Activated CD4-positive, CD25-positive, alpha-beta regulatory T cell treated with anti-CD3 and anti-CD28 coated beads, Interleukin-2, amount 50 U/mL, for 16 hours (primary cell): ENCODE data around the gene CLEC4E.
"Not testable (repeated sequence)": the region's sequence is repeated elsewhere in the genome, so short reads cannot be mapped to it uniquely, and the experiment has no call there.

ENCODE experiments used
- DNase-seq: peaks from one replicate; pipeline ENCODE4 v3.0.0-alpha.2; 2020; ENCODE audit warnings: low read depth, low spot score

CLEC4E gene

DNA sequence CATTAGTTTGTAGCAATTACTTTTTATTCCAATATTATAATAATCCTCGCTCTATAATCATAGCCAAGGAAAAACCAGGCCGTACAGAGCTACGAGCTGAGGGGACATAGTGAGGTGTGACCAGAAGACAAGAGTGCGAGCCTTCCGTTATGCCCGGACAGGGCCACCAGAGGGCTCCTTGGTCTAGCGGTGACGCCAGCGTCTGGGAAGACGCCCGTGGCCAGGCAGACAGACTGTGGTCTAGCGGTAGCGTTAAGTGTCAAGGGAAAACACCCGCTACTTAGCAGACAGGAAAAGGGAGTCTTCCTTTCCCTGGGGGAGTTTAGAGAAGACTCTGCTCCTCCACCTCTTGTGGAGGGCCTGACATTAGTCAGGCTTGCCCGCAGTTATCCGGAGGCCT, 2.9 kb downstream of the CLEC4E start:
- not testable (repeated sequence) for DNase-seq

DNA sequence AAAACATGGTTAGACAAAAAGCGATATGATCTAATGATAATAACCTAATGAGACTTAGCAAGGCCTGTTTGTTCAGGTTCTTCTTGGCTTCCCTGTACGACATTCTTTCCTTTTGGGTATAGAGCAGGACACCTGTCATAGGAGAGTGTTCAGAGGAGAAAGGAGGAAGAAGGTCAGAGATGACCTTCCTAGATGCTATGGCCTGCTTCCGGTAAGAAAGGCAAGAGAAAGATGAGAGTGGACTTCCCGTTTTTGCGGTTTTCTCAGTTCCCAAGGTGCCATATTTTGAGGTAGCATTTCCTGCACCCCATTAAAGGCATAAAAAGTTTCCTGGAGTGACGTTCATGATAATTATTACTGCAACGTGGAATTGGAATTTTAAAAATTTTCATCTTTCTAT, 8.7 kb downstream of the CLEC4E start:
- no peak for DNase-seq

DNA sequence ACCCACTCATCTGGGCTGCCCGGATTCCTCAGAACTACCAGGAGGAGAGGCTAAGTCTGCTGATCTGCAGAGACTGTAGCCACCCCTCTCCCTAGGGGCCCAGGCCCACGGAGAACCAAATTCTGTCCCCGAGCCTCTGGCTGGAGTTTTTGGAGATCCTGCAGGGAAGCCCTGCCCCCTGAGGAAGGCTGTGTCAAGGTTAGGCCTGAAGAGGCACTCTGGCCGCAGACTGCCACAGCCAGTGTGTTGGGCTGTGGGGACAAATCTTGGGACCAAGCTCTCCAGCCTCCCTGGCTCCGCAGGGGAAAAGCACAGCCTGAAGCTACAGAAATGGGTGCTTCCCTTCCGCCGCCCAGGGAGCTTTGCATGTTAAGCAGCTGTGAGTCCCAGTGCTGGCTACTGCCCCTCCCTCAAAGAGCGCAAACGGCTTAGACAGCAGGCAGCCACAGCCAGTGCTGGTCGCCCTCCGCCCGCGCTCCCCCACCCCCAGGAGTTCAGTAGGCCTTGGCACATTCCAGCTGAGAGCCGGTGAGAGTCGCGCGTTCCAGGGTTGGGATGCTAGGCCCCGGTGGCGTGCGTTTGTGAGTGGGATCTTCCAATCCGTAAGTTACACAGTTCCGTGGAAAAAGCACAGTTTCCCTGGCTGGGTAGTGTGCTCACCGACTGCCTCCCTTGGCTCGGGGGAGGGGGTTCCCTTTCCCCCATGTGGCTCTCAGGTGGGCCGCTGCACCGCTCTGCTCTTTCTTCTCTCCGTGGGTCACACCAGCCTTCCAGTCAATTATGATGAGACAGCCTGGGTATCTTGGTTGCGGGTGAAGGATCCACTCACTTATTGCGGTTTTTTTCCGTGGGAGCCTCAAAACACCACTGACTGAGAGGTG, 13.2 kb downstream of the CLEC4E start:
- no peak for DNase-seq

DNA sequence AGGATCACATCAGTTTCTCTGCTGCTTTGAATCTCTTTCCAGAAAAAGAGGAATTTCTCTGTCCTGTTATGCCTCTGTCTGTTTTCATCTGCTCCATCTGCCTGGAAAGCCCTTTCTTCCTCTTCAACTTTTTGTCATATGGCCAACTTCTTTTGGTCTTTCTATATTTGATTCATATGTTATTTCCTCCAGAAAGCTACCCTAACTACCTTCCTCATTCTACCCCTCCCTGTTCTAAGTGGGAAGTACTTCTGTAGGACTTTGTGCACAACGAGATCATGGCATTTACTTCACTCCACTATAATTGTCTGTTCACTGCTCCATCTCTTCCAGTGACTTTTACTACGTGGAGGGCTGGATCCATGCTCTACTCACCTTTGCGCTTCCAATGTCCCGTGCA, 21.5 kb downstream of the CLEC4E start:
- no peak for DNase-seq

DNA sequence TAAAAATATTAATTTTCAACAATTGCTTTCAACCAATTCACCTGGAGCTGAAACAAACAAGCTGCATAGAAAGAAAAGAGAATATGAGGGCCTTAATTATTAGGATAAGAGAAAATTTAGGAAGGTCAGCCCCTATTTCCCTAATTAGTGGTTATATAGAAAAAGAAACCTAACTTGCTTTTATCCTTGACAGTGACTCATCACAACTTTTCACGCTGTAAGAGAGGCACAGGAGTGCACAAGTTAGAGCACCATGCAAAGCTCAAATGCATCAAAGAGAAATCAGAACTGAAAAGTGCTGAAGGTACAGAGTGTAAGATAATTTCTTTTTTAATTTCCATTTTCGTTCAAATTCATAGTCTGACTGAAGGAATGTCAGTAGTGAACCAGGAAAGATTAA, 22.7 kb downstream of the CLEC4E start:
- no peak for DNase-seq

DNA sequence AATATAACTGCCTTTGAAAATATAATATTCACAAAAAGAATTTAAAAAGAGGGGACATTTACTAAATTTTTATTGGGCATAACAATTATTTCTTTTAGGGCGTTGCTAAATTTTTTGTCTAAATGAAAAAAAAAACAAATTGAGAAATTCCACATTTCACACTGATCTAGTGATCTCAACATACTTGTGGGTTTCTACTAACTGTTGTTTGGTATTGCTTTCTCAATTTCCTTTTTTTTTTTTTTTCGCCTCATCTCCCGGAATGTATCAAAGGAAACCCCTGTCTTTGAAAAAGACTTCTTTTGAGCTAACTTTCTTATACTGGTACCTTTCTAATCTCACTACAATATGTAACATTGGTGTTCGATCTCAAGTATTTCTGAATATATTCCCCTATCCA, 27.4 kb downstream of the CLEC4E start, which contains the start of gene CLEC4D:
CLEC4D (plus strand) TSS at position 248 of the 400 bp plus-strand sequence. CDS start 230 bp downstream, outside the sequence.
- DNase-seq, result no peak

DNA sequence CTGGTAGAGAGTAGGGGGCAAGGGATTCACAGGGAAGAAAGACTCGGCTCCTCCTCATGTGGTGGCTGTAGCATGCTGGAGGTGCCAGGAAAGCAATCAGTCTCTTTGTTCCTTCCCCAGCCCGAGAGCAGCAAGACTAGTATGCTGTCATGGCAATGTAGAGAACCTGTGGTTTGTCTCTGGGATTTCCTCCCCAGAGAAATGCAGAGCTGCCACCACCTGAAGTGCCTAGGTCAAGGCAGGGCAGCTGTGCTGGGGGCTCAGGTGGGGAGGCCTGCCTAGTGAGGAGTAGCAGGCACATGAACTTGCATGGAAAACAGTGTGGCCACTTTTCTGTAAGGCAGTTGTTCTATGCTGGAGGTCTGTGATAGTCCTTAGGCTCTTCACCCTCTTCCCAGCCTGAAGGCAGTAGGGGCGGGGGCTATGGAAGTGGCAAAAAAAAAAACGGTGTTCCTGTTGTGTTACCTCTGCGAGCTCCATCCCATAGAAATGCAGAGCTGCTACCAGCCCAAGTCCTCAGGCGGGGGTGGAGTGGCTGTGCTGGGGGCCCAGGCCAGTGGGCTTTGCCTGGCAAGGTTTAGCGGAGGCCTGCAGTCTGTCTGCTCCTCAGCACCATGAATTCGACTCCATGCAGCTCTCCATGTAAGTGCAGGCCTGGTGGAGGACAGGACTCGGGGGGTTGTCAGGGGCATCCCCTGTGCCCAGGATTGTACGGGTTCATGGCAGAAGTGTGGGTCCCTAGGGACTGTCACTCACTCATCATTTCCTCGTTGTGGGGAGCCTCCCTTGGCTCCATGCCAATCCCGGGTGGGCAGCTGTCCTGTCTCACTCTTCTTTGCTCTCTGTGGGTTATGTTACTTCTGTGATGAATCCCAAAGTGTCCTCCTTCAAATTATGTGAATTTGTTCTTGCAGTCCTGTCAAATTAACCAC, 31.5 kb downstream of the CLEC4E start:
- DNase-seq, result no peak

DNA sequence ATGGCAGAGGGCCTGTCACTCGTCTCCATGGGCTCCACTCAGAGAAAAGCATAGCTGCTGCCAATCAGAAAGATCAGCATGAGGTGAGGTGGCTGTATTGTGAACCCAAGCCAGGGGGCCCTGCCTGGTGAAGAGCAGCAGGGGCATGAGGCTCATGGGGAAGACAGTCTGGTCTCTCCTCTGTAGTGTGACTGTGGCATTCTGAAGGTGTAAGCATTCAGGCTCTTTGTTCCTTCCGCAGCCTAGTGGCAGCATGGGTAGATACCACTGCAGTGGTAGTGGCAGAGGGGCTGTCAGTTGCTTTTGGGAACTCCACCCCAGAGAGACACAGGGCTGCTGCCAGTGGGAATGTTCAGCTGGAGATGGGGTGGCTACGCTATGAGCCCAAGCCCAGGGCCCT, 32.5 kb downstream of the CLEC4E start:
- no peak for DNase-seq

DNA sequence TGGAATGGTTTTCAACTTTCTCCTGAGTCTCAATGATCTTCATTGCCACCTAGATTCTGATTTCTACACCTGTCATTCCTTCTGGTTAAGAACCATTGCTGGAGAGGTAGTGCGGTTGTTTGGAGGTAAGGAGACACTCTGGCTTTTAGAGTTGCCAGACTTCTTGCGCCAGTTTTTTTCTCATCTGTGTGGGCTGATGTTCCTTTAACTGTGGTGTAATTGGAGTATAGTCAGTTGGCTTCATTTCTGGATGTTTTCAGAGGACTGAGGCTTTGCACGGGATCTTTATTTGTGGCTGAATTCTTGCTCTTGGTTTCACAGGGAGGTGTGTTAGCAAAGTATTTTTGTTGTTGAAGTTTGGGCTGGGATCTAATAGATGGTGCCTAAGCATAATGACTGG, 33.1 kb downstream of the CLEC4E start:
- DNase-seq, result no peak

DNA sequence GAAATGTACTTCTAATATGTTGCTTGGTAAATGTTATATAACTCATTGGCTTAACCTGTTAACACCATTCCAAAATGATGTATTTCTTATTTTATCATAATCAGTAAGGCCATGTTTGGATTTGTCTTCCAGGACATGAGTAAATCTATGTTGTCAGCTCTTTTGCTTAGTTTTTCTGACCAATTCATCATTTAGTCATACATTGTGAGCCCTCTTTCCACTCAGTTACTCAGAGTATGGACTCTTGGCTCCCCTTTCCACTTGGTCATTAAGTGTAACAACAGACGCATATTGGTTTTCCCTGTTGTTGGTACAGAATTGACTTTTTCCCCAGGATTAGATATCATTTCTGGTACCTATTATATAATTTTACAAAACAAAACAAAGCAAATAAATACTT, 36.4 kb downstream of the CLEC4E start:
- DNase-seq, result no peak

DNA sequence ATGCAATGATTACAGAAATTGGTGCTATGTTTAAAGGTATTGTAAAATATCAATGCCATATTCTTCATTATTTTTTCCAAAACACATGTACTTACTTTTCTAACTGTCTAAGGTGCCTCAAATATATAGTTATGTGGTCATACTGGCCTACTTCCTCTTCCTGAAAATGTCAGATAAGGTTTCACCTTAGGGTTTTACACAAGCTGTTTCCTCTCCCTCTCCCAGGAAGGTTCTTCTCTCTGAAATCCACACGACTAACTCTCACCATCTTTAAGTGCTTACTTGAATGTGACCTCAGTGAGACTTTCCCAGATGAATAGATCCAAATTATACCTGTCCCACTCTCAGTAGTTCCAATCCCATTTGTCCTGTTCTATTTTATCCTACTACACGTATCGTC, 39.0 kb downstream of the CLEC4E start:
- DNase-seq, result no peak

DNA sequence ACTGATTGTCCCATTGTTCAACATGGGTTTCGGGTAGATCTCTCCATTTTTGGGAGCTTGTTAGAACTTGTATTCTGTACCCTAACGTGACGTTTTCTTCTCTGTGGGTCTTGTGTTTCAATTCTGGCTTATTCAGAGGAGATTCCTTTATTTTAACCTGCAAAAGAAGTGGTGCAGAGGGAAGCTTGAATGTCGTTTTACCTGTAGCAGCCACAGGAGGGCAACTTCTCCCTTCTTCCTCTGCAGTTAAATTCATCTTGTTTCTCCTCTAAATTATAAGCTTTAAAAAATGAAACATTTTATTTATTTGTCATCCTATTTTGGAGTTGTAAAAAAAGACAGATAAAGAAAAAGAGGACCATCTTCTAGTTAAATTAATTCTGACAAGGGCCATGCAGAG, 41.1 kb downstream of the CLEC4E start:
- DNase-seq, result no peak

DNA sequence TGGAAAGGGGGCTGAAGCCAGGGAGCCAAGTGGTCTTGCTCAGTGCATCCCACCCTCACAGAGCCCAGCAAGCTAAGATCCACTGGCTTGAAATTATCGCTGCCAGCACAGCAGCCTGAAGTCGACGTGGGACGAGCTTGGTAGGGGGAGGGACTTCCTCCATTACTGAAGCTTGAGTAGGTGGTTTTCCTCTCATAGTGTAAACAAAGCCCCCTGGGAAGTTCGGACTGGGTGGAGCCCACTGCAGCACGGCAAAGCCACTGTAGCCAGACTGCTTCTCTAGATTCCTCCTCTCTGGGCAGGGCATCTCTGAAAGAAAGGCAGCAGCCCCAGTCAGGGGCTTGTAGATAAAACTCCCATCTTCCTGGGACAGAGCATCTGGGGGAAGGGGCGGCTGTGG, 44.6 kb downstream of the CLEC4E start:
- not testable (repeated sequence) for DNase-seq

DNA sequence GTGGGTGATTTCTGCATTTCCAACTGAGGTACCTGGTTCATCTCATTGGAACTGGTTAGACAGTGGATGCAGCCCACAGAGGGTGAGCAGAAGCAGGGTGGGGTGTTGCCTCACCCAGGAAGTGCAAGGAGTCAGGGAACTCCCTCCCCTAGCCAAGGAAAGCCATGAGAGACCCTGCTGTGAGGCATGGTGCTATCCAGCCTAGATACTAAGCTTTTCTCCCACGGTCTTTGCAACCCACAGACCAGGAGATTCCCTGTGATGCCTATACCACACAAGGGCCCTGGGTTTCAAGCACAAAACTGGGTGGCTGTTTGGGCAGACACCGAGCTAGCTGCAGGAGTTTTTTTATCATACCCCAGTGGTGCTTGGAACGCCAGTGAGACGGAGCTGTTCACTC, 45.0 kb downstream of the CLEC4E start:
- DNase-seq, result not testable (repeated sequence)

DNA sequence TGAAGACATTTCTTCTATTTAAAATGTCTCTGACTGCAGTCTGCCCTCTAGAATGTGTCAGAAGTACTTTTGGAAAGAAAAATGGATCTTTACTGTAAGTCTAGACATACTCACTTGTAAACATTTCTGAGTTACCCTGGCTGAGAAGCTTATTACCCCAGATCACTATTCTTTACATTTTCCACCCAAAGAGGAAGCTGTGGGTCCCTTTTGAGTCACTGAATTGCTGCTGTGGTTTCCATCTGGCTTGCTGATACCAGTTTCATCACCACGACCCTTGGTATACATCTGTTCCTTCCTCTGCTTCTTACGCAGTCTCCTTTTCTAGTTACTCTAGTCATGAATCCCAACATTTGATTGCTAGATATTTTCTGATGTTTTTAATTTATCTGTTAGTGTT, 47.6 kb downstream of the CLEC4E start:
- DNase-seq, result no peak

DNA sequence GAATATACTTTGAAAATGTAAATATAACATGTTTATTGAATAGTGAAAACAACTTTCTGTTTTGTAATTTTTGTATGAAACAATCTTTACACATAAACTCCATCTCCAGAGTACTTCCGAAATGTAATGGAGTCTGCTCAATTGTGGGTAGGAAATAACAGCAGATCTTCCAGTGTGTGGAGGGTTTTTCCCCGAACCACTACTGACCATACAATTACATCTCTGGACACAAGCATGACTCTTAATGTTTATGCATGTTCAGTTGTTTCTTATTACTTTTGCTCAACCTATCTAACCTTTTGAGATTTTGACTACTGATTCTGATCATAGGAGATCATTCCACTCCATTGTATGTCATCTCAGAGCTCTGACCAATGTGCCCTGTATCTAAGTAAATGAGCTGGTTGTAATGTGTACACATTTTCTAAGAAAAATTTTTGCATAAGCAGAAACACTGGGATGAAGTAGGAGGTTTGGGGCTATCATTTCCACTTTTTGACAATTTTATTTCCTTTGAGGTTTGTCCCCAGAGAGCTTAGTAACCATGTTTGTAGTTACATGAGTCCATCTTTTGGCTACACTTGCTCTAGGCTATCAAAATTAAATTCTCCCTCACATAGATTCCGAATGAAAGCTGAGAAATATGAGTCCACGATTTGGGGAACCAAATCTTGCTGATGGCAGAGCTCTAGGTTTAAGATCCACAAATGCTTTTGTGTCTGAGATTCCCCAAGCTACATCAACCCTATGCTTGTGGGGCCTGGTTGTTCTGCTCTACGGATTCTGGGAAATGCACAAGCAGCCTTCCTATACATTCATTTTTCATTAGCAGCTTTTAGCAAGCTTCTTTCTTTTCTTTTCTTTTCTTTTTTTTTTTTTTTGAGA, 48.8 kb downstream of the CLEC4E start:
- no peak for DNase-seq
